HG03571 (cell line): ENCODE data around the gene SYNGR3.

Source experiments
- ATAC-seq: cut with Tn5 transposase; IDR thresholded peaks from one replicate; pipeline ENCODE4 v1.9.1; 2021; ENCODE audit not compliant: unreplicated experiment

The SYNGR3 gene

DNA sequence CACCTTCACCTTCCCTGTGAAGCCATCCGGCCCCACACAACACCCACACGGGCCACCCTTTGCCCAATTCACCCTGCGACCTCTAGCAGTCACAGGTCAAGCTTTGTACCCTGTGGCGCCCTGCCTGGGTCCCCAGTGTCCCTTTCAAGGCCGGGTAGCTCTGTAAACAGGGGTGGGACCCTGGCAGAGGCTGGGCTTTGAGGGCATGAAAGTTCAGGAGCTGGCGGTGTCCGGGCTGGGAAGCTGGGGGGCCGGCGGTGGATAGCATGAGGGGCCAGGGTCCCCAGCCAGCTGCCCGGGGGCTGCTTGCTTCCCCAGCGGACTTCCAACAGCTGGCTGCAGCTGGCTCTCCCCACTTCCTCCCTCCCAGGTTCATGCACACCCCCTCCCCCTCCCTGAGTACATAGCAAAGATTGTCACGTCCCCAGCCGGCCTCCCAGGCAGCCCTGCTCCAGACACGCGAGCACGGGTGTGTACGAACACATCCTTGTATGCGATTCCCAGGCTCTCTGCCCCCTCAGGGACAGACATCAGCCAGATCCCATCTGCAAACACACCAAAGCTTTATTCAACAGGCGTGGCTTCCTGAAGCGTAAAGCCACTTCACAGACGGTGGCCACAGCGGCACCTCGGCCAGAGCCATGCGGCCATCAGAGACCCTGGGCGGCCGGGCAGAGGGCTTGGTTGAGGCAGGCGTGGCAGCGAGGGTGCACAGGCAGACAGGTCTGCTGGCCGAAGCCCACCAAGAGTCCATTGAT, 49.7 kb downstream of the SYNGR3 start:
- ATAC-seq: no peak

DNA sequence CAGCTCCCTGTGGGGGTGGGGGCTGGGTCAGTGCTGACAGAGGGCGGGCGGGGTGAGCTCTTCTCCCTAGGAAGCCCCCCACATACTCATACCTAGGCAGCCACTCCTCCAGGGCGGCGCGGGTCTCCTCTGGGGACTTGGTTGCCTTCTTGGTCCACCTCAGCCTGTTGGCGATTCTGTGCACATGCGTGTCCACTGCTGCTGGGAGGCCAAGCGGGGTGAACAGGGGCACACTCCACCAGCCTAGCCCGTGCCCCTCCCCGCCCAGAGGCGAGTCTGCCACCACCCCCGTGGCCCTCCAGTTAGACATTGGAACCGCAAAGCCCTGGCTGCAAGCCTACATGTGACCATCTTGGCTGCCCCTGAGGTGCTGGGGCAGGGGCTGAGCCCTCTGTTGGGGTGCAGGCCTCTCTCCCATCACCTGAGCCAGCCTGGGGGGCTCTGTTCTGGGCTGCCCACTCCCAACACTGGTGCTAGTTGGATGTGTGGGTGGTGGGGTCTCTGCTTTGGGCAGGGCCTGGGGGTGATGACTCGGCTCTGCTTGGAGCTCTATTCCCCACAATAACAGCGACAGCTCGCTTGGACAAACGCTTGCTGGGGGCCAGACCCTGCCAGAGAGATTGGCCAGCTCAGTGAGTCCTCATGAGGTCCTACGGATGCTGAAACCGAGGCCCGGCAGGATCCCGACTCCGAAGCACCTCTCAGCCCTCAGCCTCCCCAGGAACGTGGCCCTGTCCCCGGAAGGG, 50.4 kb downstream of the SYNGR3 start:
- ATAC-seq: no peak

DNA sequence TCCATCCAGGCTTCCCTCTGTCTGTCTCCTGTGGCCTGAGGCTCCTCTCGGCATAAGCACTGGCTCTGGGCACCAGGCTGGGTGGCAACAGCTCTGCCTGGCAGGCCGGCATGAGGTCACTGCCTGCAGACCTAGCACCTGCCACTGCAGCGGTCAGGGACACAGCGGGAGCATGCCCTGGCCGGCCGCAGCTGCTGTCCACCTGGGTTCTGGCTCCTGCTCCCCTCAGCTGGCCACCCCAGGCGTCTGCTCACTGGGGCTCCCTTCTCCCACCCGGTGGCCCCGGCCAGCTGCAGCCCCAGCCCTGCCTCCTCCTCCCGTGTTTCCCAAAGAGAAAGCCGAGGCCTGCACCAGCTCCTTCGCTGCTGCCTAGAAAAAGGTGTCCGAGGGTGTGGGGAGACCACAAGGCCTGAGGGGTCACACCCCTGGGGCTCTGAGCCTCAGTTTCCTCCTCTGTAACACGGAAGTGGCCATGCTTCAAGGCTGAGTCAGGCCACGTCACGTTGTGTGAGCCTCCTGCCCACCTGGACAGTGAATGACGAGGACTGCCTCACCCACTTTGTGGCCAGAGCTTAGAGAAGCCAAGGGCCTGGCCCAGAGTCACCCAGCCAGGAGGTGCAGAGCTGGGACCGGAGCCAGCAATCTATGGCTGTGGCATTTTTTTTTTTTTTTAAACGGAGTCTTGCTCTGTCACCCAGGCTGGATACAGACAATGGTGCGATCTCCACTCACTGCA, 51.2 kb downstream of the SYNGR3 start:
- no peak for ATAC-seq

DNA sequence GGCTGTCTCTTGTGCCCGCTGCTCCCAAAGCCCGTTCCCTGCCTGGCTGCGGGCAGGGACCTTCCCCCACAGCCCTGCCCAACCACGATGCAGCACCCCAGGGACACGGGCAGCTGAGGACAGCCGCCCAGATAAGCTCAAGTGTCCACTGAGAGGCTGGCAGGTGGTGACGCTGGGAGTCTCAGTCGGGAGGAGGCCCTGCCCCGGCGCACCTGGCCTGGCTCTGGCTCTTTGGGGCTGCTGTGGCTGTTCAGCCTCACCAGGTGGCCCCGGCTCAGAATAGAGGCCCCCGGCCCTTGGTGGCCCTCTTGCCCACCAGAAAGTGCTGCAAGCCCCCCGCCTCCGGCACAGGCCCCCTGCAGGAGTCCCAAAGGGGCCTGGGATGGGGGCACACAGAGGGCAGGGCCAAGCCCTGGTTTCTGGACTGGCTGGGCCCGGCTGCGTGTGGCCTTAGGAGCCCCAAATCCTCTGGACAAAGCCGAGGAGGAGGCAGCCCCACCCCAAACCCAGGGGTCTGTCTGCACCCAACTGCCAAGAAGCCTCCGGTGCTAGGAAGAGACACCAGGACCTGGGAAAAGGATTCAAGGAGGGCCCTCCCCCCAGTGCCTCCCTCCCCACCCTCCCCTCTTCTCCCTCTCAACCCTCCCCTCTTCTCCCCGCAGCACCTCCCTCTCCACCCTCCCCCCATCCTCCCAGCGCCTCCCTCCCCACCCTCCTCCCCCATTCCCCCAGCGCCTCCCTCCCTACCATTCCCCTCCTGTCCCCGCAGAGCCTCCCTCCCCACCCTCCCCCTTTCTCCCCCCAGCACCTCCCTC, 52.6 kb downstream of the SYNGR3 start:
- no peak for ATAC-seq

DNA sequence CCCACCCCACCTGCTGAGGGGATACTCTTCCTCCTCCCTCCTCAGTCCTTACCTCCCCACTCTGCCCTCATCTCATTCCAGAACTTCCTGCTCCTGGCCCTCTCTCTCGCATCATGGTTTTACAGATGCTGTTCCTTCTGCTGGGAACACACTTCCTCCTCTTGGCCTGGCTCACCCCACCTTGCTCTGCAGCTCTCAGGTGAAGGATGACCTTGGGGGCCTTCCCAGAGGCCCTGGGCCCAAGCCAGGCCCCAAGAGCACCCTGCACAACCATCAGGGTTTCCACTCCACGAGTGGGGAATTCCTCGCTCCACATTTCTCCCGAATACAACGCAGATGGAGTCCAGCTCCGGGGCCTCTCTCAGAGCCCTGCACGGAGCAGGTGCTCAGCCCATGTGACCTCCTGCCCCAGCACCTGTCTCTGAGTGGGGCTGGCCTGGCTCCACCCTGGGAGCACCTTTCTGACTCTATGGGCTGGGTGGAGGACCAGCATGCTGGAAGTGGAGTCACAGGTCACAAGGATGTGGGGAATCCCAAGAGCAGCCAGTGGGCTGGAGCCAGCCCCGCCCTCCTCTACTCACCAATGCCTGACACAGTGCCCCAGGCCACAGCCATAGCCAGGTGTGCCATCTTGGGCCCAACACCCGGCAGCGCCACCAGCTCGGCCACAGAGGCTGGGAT, 53.4 kb downstream of the SYNGR3 start:
- ATAC-seq: no peak
